Dendritic cell treated with granulocyte-macrophage colony-stimulating factor and Interleukin-4, amounts not matched to agents 40 ng/mL and 50 ng/mL, for 4 days (primary cell): ENCODE measurements around the gene TCHP.
"Not testable (repeated sequence)": the region's sequence is repeated elsewhere in the genome, so short reads cannot be mapped to it uniquely, and the experiment has no call there.

ENCODE experiments used
- H3K27ac Mint-ChIP-seq: one replicate; pipeline ENCODE4 v1.8.0; 2022; ENCODE audit warnings: mild to moderate bottlenecking, mixed read lengths
- H3K27me3 Mint-ChIP-seq: one replicate; pipeline ENCODE4 v1.8.0; 2022; ENCODE audit warnings: mild to moderate bottlenecking, mixed read lengths
- H3K36me3 Mint-ChIP-seq: one replicate; pipeline ENCODE4 v1.8.0; 2022; ENCODE audit warnings: low read depth, mixed read lengths
- H3K4me1 Mint-ChIP-seq: one replicate; pipeline ENCODE4 v1.8.0; 2022; ENCODE audit warnings: low read depth, mixed read lengths
- H3K4me3 Mint-ChIP-seq: one replicate; pipeline ENCODE4 v1.8.0; 2022; ENCODE audit warnings: mild to moderate bottlenecking, moderate library complexity, mixed read lengths
- H3K9me3 Mint-ChIP-seq: one replicate; pipeline ENCODE4 v1.8.0; 2022; ENCODE audit warnings: mixed read lengths
- intact Hi-C: fragments of 100-400 bp; cut with micrococcal nuclease; formaldehyde crosslinking; loops from one replicate; pipeline ENCODE4 v1.15.0; 2022

Gene TCHP

GRCh38 chr12:109926488-109927210 is 26.6 kb downstream of the TCHP start:
- Mint-ChIP-seq H3K9me3 (no peaks in the 10 kb centered on the region), H3K36me3 (peaks cover 98% of the 10 kb centered on the region), H3K27me3 (no peaks in the 10 kb centered on the region), H3K4me3 (no peak overlapping the region), H3K4me1 (no peaks in the 10 kb centered on the region), H3K27ac (no peak overlapping the region)
- intact Hi-C loops = no loop called here

DNA sequence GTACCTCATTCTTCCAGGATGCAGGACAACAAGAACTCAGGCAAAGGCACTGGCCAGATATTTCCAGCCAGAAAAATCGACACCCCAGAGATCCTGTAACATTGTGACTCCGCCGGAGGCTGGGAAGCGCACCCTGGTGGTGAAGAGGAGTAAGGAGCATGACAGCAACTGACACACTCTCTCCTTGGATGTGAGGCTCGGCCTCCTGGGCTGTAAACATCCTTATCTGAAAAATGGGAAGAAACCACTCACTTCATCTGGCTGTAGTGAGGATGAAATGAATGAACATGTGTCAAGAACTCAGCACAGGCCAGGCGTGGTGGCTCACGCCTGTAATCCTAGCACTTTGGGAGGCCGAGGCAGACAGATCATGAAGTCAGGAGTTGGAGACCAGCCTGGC is 27.5 kb downstream of the TCHP start:
- Mint-ChIP-seq H3K4me1 (no peaks in the 10 kb centered on the region), H3K4me3 (no peak overlapping the region), H3K27me3 (no peaks in the 10 kb centered on the region), H3K27ac (no peak overlapping the region), H3K36me3 (peaks cover 99% of the 10 kb centered on the region), H3K9me3 (no peaks in the 10 kb centered on the region)
- intact Hi-C loops = no loop called here

- peaks cover 100% of the 10 kb centered on the region for H3K36me3 Mint-ChIP-seq
- H3K27ac Mint-ChIP-seq = no peak overlapping the region
- H3K4me1 Mint-ChIP-seq = no peaks in the 10 kb centered on the region
- intact Hi-C loops = no loop called here
- no peaks in the 10 kb centered on the region for H3K9me3 Mint-ChIP-seq
- no peak overlapping the region for H3K4me3 Mint-ChIP-seq
- no peaks in the 10 kb centered on the region for H3K27me3 Mint-ChIP-seq
Measured at GRCh38 chr12:109928058-109928656, 28.1 kb downstream of the TCHP start.

- H3K9me3 Mint-ChIP-seq, intact Hi-C loops, H3K27ac Mint-ChIP-seq, H3K4me1 Mint-ChIP-seq, H3K4me3 Mint-ChIP-seq, H3K27me3 Mint-ChIP-seq: not testable (repeated sequence)
- H3K36me3 Mint-ChIP-seq = peaks cover 100% of the 10 kb centered on the region
Measured at GRCh38 chr12:109929326-109929725, 29.3 kb downstream of the TCHP start.

DNA sequence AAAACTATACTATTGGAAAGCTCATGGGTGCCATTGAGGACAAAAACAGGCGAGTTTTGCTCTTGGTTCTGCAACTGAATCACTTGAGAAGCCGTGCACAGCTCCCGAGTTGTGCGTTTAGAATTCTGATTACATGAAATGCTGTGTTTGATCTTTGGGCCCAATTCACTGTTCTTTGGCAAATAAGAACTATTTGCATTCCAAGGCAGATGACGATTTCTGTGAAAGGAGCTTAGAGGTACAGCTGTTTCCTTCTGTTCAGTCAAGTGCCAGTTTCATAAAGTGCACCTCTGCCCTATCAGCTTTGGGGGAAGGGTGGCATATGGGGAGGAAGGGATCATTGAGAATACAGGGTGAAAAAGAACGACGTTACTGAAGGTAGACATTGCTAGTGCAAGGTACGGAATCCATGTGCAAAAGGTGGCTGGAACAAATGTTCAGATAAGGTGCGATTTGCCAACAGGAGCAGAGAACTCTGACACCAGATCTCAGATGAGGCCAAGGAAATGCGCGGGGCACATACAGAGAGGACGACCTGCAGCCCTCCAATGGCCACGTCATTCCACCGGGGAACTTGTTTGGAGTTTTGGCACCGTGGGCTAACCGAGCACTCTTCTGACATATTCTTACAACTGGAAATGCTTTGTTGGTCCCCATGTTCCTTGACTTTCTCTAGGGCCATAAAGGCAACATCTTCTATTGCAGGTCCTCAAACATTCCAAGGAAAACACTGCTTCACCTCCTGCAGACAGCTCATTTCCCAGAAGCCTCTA is 30.1 kb downstream of the TCHP start:
- no peak overlapping the region for H3K27ac Mint-ChIP-seq
- H3K36me3 Mint-ChIP-seq = peaks cover 100% of the 10 kb centered on the region
- H3K4me3 Mint-ChIP-seq = no peak overlapping the region
- H3K4me1 Mint-ChIP-seq = no peaks in the 10 kb centered on the region
- no peaks in the 10 kb centered on the region for H3K9me3 Mint-ChIP-seq
- no peaks in the 10 kb centered on the region for H3K27me3 Mint-ChIP-seq
- intact Hi-C loops = loop anchor here (2.0 kb wide), 1 partner anchor 75 kb away; no protein-coding TSS in a partner anchor

GRCh38 chr12:109931143-109931542 is 31.1 kb downstream of the TCHP start:
- Mint-ChIP-seq H3K27me3 (no peaks in the 10 kb centered on the region), H3K9me3 (no peaks in the 10 kb centered on the region), H3K36me3 (peaks cover 100% of the 10 kb centered on the region), H3K4me1 (peaks cover 5% of the 10 kb centered on the region), H3K27ac (no peak overlapping the region), H3K4me3 (no peak overlapping the region)
- intact Hi-C loops = loop anchor here (2.0 kb wide), 1 partner anchor 76 kb away; no protein-coding TSS in a partner anchor

DNA sequence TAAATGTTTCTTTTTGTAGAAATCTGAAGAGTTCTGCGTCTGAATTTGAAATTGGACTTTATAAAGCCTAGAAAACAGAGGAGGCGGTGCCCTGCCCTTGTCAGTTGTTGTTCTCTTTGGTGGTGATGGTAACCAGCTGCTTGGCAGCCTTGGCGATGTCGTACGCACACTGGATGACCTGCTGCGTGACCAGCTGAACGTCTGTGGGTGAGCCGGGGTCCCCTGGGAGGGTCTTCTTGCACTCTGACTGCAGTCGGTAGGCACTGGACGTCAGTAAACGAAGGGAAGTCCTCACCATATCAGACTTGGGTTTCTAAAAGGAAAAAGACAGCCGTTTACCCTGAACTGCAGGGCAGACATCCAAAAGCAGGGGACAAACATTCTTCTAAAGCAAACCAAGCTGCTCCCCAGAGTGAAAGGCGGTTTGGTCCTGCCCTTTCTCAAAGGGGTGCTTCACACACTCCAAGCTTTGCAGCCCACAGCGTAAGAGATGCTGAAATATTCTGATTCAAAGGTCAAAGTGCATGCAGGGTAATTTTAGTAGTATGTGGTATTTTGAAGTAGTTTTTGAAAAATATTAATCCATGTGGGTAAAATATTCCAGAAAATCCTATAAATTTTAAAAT is 32.9 kb downstream of the TCHP start:
- H3K27ac Mint-ChIP-seq = no peak overlapping the region
- H3K27me3 Mint-ChIP-seq = no peaks in the 10 kb centered on the region
- peaks cover 100% of the 10 kb centered on the region for H3K36me3 Mint-ChIP-seq
- no peaks in the 10 kb centered on the region for H3K9me3 Mint-ChIP-seq
- peaks cover 5% of the 10 kb centered on the region for H3K4me1 Mint-ChIP-seq
- H3K4me3 Mint-ChIP-seq = no peak overlapping the region
- intact Hi-C loops = no loop called here

DNA sequence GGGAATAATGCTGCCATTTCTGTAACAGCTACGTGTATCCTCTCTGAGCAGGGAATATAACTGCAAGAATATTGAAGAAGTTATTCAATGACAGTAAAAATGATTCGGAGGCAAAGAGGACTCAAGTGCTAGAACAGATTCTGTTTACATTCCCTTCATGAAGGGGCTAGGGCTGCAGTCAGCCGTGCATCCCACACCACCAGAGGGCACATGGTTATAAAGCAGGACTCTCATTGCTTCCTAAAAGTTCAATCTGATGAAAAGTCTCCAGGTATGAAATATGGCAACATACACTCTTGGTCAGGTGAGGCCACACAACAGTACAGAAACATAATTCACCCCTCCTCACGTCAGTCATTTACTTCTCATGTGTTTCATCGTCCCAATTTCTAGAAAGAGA is 34.0 kb downstream of the TCHP start:
- peaks cover 100% of the 10 kb centered on the region for H3K36me3 Mint-ChIP-seq
- intact Hi-C loops = no loop called here

GRCh38 chr12:109937371-109937770 is 37.3 kb downstream of the TCHP start:
- peaks cover 5% of the 10 kb centered on the region for H3K4me1 Mint-ChIP-seq
- no peak overlapping the region for H3K4me3 Mint-ChIP-seq
- H3K27me3 Mint-ChIP-seq = no peaks in the 10 kb centered on the region
- peaks cover 95% of the 10 kb centered on the region for H3K36me3 Mint-ChIP-seq
- H3K9me3 Mint-ChIP-seq = no peaks in the 10 kb centered on the region
- peak overlapping the region; percentile 10 for H3K27ac Mint-ChIP-seq
- intact Hi-C loops = no loop called here

More for the DNA sequence above, 34.0 kb downstream of the TCHP start:
- no peaks in the 10 kb centered on the region for H3K27me3 Mint-ChIP-seq
- no peaks in the 10 kb centered on the region for H3K9me3 Mint-ChIP-seq
- H3K4me1 Mint-ChIP-seq = peaks cover 5% of the 10 kb centered on the region
- H3K27ac Mint-ChIP-seq = no peak overlapping the region
- no peak overlapping the region for H3K4me3 Mint-ChIP-seq

DNA sequence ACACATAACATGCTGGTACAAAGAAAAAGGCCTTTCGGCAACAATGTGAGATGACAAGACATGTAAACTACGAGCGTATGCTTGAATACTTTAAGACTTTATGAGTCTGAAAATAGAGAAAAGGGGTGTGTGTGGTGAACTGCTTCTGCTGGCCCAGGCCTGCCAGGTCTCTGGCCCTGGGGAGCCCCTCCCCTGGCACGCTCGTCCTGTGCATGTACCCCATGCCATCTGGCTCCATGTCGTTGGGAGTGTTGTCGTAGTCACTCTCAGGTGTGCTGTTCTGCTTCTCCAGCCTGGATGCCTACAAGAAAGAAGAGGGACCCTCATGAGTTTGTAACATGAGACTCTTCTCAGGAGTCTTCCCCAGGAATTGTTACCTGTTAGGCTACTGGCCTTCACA is 38.9 kb downstream of the TCHP start:
- peaks cover 5% of the 10 kb centered on the region for H3K4me1 Mint-ChIP-seq
- H3K27ac Mint-ChIP-seq = no peak overlapping the region
- peaks cover 88% of the 10 kb centered on the region for H3K36me3 Mint-ChIP-seq
- H3K27me3 Mint-ChIP-seq = no peaks in the 10 kb centered on the region
- no peaks in the 10 kb centered on the region for H3K9me3 Mint-ChIP-seq
- no peak overlapping the region for H3K4me3 Mint-ChIP-seq
- intact Hi-C loops = no loop called here

DNA sequence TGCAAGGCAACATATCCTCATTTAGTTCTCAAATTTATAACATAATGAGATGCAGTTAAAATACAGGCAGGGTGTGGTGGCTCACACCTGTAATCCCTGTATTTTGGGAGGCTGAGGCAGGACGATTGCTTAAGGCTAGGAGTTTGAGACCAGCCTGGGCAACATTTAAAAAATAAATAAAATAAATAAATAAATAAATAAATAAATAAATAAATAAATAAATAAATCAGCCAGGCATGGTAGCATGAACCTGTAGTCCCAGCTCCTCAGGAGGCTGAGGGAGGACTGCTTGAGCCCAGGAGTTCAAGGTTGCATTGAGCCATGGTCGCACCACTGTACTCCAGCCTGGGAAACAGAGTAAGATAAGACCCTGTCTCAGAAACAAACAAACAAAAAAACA is 39.4 kb downstream of the TCHP start:
- no peaks in the 10 kb centered on the region for H3K9me3 Mint-ChIP-seq
- no peak overlapping the region for H3K4me3 Mint-ChIP-seq
- no peak overlapping the region for H3K27ac Mint-ChIP-seq
- H3K27me3 Mint-ChIP-seq = no peaks in the 10 kb centered on the region
- intact Hi-C loops = no loop called here
- H3K4me1 Mint-ChIP-seq = peaks cover 5% of the 10 kb centered on the region
- peaks cover 86% of the 10 kb centered on the region for H3K36me3 Mint-ChIP-seq

DNA sequence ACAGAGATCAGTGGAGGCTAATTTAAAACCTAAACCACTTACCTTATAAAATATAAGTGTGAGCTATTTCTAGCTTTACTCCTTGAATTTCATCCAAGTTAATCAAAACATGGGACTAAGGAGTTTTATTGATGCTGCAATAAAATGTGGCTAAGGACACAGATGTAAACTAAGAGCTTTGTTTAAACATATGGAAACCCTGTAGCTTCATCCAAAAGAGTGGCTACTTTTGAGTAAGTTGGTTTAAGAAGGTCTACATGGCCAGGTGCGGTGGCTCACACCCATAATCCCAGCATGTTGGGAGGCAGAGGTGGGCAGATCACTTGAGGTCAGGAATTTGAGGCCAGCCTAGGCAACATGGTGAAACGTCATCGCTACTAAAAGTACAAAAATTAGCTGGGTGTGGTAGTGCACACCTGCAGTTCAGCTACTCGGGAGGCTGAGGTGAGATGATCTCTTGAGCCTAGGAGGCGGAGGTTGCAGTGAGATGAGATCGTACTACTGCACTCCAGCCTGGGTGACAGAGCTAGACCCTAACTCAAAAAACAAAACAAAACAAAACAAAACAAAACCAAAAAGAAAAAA is 40.4 kb downstream of the TCHP start:
- Mint-ChIP-seq H3K36me3 (peaks cover 86% of the 10 kb centered on the region), H3K4me1 (peaks cover 13% of the 10 kb centered on the region)

GRCh38 chr12:109943811-109944210 is 43.7 kb downstream of the TCHP start:
- Mint-ChIP-seq H3K4me3 (no peak overlapping the region), H3K27me3 (no peaks in the 10 kb centered on the region), H3K36me3 (peaks cover 78% of the 10 kb centered on the region), H3K4me1 (peaks cover 32% of the 10 kb centered on the region), H3K9me3 (no peaks in the 10 kb centered on the region), H3K27ac (no peak overlapping the region)
- intact Hi-C loops = no loop called here

More for the DNA sequence above, 40.4 kb downstream of the TCHP start:
- Mint-ChIP-seq H3K4me3 (no peak overlapping the region), H3K27me3 (no peaks in the 10 kb centered on the region), H3K9me3 (no peaks in the 10 kb centered on the region), H3K27ac (no peak overlapping the region)
- intact Hi-C loops = no loop called here
